Calu3 (cell line): ENCODE results near the gene HBD. TPM values are rescaled to one million over a fixed set of nuclear protein-coding genes. Genes with fewer than 3 reads are reported as not detected.
"Not testable (repeated sequence)": the region's sequence is repeated elsewhere in the genome, so short reads cannot be mapped to it uniquely, and the experiment has no call there.

Source experiments
- BruUV-seq: library from RNA; stranded (reverse); fragments of 400-500 nt; replicated peaks from 2 replicates; lab custom pipeline; 2021; lab: Mats Ljungman, UMichigan
- CTCF ChIA-PET: fragments of 300-600 bp; sonication (Branson Sonifier 250); formaldehyde crosslinking; loops from one replicate; lab custom pipeline; 2022; ENCODE audit warnings: antibody characterized with exemption; lab: Charles Lee
- DNase-seq: peaks from one replicate; pipeline ENCODE4 v3.0.0; 2022
- H3K27ac Mint-ChIP-seq: one replicate; pipeline ENCODE4 v1.8.0; 2022; ENCODE audit warnings: mixed read lengths; ENCODE audit not compliant: unreplicated experiment
- H3K27me3 Mint-ChIP-seq: one replicate; pipeline ENCODE4 v1.8.0; 2022; ENCODE audit warnings: mixed read lengths; ENCODE audit not compliant: unreplicated experiment
- H3K36me3 Mint-ChIP-seq: one replicate; pipeline ENCODE4 v1.8.0; 2022; ENCODE audit warnings: mild to moderate bottlenecking, moderate library complexity, mixed read lengths; ENCODE audit not compliant: insufficient read depth, unreplicated experiment
- H3K4me1 Mint-ChIP-seq: one replicate; pipeline ENCODE4 v1.8.0; 2022; ENCODE audit warnings: mild to moderate bottlenecking, low read depth, mixed read lengths; ENCODE audit not compliant: unreplicated experiment
- H3K4me3 Mint-ChIP-seq: one replicate; pipeline ENCODE4 v1.8.0; 2022; ENCODE audit warnings: mild to moderate bottlenecking, low read depth, moderate library complexity, mixed read lengths; ENCODE audit not compliant: unreplicated experiment
- H3K9me3 Mint-ChIP-seq: one replicate; pipeline ENCODE4 v1.8.0; 2022; ENCODE audit warnings: low read depth, mixed read lengths; ENCODE audit not compliant: unreplicated experiment
- intact Hi-C: fragments of 100-400 bp; cut with micrococcal nuclease; formaldehyde crosslinking; loops from one replicate; pipeline ENCODE4 v1.10.0; 2022; ENCODE audit not compliant: unreplicated experiment
- total RNA-seq: library from RNA; stranded (reverse); gene quantifications from 2 replicates; pipeline ENCODE4 v1.2.3, GENCODE V29; 2022
- TF ChIP-seq, protein P1 (sequence below): fragments of 200-600 bp; IDR thresholded peaks from one replicate; pipeline ENCODE4 v1.8.0; 2022; ENCODE audit warnings: antibody characterized with exemption; ENCODE audit not compliant: unreplicated experiment

Gene HBD
- total RNA-seq, 1 experiment from 2014 or later, result not detected

DNA sequence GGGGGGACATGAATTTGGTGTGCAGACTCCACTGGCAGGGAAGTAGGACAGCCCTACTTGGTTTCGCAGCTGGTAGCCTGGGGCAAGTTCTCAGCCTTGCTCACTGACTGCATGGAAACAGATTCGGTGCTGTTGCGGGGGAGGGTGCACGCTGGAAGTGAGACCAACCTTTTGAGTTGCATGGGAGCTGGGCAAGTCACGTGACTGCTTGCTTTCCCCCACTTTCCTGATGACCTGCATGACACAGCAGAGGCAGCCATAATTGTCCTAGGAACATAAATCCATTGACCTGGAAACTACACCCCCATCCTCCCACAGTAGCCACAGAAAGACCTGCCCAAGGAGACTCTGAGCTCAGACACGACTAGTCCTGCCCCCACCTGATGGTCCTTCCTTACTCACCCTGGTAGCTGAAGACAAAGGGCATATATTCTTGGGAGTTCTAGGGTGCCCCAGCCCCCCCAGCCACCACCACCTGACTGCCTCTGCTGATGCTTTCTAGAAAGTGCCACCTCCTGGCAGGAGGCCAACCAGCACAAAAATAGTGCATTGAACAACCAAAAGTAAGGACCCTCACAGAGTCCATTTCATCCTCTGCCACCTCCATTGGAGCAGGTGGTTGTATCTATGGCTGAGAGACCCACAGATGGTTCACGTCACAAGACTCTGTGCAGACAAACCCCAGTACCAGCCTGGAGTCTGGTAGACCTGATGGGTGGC lies 24.4 kb upstream of the HBD start:
- no TSS peak for BruUV-seq
- no peaks in the 10 kb centered on the region for H3K4me1 Mint-ChIP-seq

DNA sequence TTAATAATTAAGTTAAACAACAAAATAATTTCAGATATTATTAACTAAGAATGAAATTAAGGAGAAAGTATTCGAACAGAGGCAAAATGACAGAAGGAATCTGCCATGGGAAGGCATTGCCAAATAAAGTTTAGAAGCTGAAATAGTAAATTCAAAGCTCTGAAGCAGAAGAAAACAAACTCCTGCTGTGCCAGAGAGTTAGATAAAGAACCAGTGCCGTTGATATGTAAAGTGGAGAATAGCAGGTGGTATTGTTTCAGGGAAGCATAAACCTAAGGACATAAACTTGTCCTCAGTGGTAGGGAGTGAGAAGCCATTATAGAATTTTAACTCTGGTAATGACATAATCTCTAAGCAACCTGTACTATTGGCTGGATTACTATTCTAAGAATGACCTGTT lies 23.0 kb upstream of the HBD start:
- no peaks in the 10 kb centered on the region for H3K4me1 Mint-ChIP-seq
- intact Hi-C loops, result no loop called here
- peaks cover 12% of the 10 kb centered on the region for H3K27me3 Mint-ChIP-seq
- no peaks in the 10 kb centered on the region for H3K36me3 Mint-ChIP-seq
- TF ChIP-seq, protein P1, sequence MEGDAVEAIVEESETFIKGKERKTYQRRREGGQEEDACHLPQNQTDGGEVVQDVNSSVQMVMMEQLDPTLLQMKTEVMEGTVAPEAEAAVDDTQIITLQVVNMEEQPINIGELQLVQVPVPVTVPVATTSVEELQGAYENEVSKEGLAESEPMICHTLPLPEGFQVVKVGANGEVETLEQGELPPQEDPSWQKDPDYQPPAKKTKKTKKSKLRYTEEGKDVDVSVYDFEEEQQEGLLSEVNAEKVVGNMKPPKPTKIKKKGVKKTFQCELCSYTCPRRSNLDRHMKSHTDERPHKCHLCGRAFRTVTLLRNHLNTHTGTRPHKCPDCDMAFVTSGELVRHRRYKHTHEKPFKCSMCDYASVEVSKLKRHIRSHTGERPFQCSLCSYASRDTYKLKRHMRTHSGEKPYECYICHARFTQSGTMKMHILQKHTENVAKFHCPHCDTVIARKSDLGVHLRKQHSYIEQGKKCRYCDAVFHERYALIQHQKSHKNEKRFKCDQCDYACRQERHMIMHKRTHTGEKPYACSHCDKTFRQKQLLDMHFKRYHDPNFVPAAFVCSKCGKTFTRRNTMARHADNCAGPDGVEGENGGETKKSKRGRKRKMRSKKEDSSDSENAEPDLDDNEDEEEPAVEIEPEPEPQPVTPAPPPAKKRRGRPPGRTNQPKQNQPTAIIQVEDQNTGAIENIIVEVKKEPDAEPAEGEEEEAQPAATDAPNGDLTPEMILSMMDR, result no peak
- no peak overlapping the region for H3K4me3 Mint-ChIP-seq
- no TSS peak for BruUV-seq
- CTCF ChIA-PET, result no interaction called here
- DNase-seq, result no peak
- no peak overlapping the region for H3K27ac Mint-ChIP-seq
- peaks cover 5% of the 10 kb centered on the region for H3K9me3 Mint-ChIP-seq

More for the DNA sequence above, 24.4 kb upstream of the HBD start:
- DNase-seq, result no peak
- H3K27me3 Mint-ChIP-seq, result no peaks in the 10 kb centered on the region
- TF ChIP-seq, protein P1, result no peak
- H3K36me3 Mint-ChIP-seq, result no peaks in the 10 kb centered on the region
- no peak overlapping the region for H3K4me3 Mint-ChIP-seq
- H3K27ac Mint-ChIP-seq, result no peak overlapping the region
- intact Hi-C loops, result no loop called here
- CTCF ChIA-PET, result no interaction called here
- peaks cover 2% of the 10 kb centered on the region for H3K9me3 Mint-ChIP-seq

DNA sequence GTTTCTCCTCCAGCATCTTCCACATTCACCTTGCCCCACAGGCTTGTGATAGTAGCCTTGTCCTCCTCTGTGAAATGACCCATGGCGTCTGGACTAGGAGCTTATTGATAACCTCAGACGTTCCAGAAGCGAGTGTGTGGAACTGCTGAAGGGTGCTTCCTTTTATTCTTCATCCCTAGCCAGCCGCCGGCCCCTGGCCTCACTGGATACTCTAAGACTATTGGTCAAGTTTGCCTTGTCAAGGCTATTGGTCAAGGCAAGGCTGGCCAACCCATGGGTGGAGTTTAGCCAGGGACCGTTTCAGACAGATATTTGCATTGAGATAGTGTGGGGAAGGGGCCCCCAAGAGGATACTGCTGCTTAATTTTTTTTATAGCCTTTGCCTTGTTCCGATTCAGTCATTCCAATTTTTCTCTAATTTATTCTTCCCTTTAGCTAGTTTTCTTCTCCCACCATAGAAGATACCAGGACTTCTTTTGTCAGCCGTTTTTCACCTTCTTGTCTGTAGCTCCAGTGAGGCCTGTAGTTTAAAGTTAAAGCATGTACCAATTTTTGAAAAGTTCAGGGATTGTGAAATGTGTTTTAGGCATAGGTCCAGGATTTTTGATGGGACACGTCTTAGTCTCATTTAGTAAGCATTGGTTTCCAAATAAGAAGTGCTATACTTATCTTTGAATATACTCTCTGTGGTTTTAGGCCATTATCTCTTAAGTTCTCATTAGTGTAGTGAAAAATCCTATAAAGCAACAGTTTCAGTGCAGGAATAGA lies 20.5 kb upstream of the HBD start, which contains the start of gene HBG2:
Gene HBG2 (minus strand): TSS at position 136 of the 768 bp plus-strand sequence. CDS start 53 bp downstream, at position 83.
- CTCF ChIA-PET, H3K27ac Mint-ChIP-seq, DNase-seq, H3K4me3 Mint-ChIP-seq, intact Hi-C loops, H3K4me1 Mint-ChIP-seq, BruUV-seq, H3K9me3 Mint-ChIP-seq, H3K36me3 Mint-ChIP-seq: not testable (repeated sequence)
- H3K27me3 Mint-ChIP-seq, result peaks cover 22% of the 10 kb centered on the region

DNA sequence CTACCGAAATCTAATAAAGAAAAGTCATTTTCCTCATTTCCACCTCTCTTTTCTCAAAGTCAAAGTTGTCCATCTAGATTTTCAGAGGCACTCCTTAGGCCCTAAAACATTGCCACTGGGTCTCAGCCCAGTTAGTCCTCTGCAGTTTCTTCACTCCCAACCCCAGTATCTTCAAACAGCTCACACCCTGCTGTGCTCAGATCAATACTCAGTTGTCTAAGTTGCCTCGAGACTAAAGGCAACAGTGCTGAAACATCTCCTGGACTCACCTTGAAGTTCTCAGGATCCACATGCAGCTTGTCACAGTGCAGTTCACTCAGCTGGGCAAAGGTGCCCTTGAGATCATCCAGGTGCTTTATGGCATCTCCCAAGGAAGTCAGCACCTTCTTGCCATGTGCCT lies 19.7 kb upstream of the HBD start:
- intact Hi-C loops, H3K4me3 Mint-ChIP-seq: not testable (repeated sequence)
- peaks cover 22% of the 10 kb centered on the region for H3K27me3 Mint-ChIP-seq

DNA sequence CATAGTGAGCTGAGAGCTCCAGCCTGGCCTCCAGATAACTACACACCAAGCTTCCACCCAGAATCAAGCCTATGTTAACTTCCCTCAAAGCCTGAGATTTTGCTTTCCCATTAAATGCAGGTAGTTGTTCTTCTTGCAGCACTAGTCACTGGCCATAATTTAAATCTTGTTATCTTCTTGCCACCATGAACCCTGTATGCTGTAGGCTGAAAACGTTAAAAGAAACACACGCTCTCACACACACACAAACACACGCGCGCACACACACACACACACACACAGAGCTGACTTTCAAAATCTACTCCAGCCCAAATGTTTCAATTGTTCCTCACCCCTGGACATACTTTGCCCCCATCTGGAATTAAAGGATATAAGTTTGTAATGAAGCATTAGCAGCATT lies 19.2 kb upstream of the HBD start:
- H3K36me3 Mint-ChIP-seq, DNase-seq, H3K9me3 Mint-ChIP-seq, H3K4me1 Mint-ChIP-seq, BruUV-seq, H3K4me3 Mint-ChIP-seq, CTCF ChIA-PET, H3K27ac Mint-ChIP-seq, intact Hi-C loops: not testable (repeated sequence)
- H3K27me3 Mint-ChIP-seq, result peaks cover 23% of the 10 kb centered on the region

More for the DNA sequence above, 19.7 kb upstream of the HBD start:
- H3K4me1 Mint-ChIP-seq, H3K27ac Mint-ChIP-seq, H3K9me3 Mint-ChIP-seq, CTCF ChIA-PET, H3K36me3 Mint-ChIP-seq, DNase-seq, BruUV-seq: not testable (repeated sequence)
